Activated CD4-positive, alpha-beta memory T cell treated with anti-CD3 and anti-CD28 coated beads for 36 hours (primary cell): Measurements from ENCODE around the gene UCKL1. TPM values are rescaled to one million over a fixed set of nuclear protein-coding genes. Genes with fewer than 3 reads are reported as not detected.
"Not testable (repeated sequence)": the region's sequence is repeated elsewhere in the genome, so short reads cannot be mapped to it uniquely, and the experiment has no call there.

Source experiments
- CTCF ChIA-PET: fragments of 350-600 bp; sonication (Branson Sonifier 250); formaldehyde crosslinking; loops from one replicate; lab custom pipeline; 2021; ENCODE audit warnings: antibody characterized with exemption, inconsistent platforms; lab: Charles Lee
- POLR2A ChIA-PET: fragments of 350-600 bp; sonication (Branson Sonifier 250); formaldehyde crosslinking; loops from one replicate; lab custom pipeline; 2021; ENCODE audit warnings: antibody characterized with exemption; lab: Charles Lee
- DNase-seq: peaks from one replicate; pipeline ENCODE4 v3.0.0-alpha.2; 2020
- H3K27ac Mint-ChIP-seq: one replicate; pipeline ENCODE4 v1.8.0; 2021; ENCODE audit warnings: mixed read lengths
- H3K27me3 Mint-ChIP-seq: one replicate; pipeline ENCODE4 v1.8.0; 2021; ENCODE audit warnings: mixed read lengths
- H3K36me3 Mint-ChIP-seq: one replicate; pipeline ENCODE4 v1.8.0; 2021; ENCODE audit warnings: mixed read lengths
- H3K4me1 Mint-ChIP-seq: one replicate; pipeline ENCODE4 v1.8.0; 2021; ENCODE audit warnings: low read depth, mixed read lengths
- H3K4me3 Mint-ChIP-seq: one replicate; pipeline ENCODE4 v1.8.0; 2021; ENCODE audit warnings: mild to moderate bottlenecking, mixed read lengths
- H3K9me3 Mint-ChIP-seq: one replicate; pipeline ENCODE4 v1.8.0; 2021; ENCODE audit warnings: mixed read lengths
- intact Hi-C: fragments of 100-400 bp; cut with micrococcal nuclease; formaldehyde crosslinking; loops from one replicate; pipeline ENCODE4 v1.15.1; 2023
- total RNA-seq, 2 experiments: library from RNA; stranded (reverse); gene quantifications; one replicate each; pipeline ENCODE4 v1.2.3, GENCODE V29; 2021

Gene UCKL1
- total RNA-seq, 2 experiments from 2014 or later, result 26.6 to 29.6 TPM

GRCh38 chr20:63979229-63979556 lies 23.0 kb upstream of the UCKL1 start:
- intact Hi-C loops, result loop anchor here (2.0 to 10.0 kb wide), 3 partner anchors 82 to 344 kb away; partner anchors contain the start of genes LIME1 and SLC2A4RG
- Mint-ChIP-seq H3K27me3 (no peaks in the 10 kb centered on the region), H3K4me3 (peak overlapping the region; percentile 76), H3K27ac (peak overlapping the region; percentile 83), H3K4me1 (peaks cover 58% of the 10 kb centered on the region), H3K9me3 (no peaks in the 10 kb centered on the region), H3K36me3 (peaks cover 32% of the 10 kb centered on the region)
- DNase-seq, result no peak
- ChIA-PET POLR2A (interaction anchor here (0.6 to 2.3 kb wide), 7 partner anchors 11 to 758 kb away, joined by 3 to 15 read pairs (median 3); partner anchors contain the start of gene TPD52L2), CTCF (interaction anchor here (0.9 to 2.5 kb wide), 9 partner anchors 22 to 441 kb away, joined by 4 to 59 read pairs (median 12); partner anchors contain the start of genes PTK6, TPD52L2 and UCKL1)

- peak overlapping the region; percentile 83 for H3K27ac Mint-ChIP-seq
- H3K9me3 Mint-ChIP-seq, result no peaks in the 10 kb centered on the region
- intact Hi-C loops, result loop anchor here (2.0 to 10.0 kb wide), 3 partner anchors 82 to 344 kb away; partner anchors contain the start of genes LIME1 and SLC2A4RG
- DNase-seq, result peak; percentile 83
- H3K27me3 Mint-ChIP-seq, result no peaks in the 10 kb centered on the region
- H3K36me3 Mint-ChIP-seq, result peaks cover 35% of the 10 kb centered on the region
- ChIA-PET CTCF (interaction anchor here (0.9 to 2.5 kb wide), 13 partner anchors 22 to 441 kb away, joined by 3 to 59 read pairs (median 5); partner anchors contain the start of genes PTK6, TPD52L2 and UCKL1), POLR2A (interaction anchor here (0.6 to 2.3 kb wide), 8 partner anchors 10 to 114 kb away, joined by 3 to 15 read pairs (median 3); partner anchors contain the start of genes TPD52L2 and UCKL1)
- H3K4me3 Mint-ChIP-seq, result peak overlapping the region; percentile 76
- peaks cover 62% of the 10 kb centered on the region for H3K4me1 Mint-ChIP-seq
Measured at GRCh38 chr20:63978319-63979228, 22.4 kb upstream of the UCKL1 start.

- Mint-ChIP-seq H3K27ac (peak overlapping the region; percentile 83), H3K9me3 (no peaks in the 10 kb centered on the region), H3K4me3 (peak overlapping the region; percentile 76), H3K27me3 (no peaks in the 10 kb centered on the region), H3K4me1 (peaks cover 58% of the 10 kb centered on the region), H3K36me3 (peaks cover 29% of the 10 kb centered on the region)
- DNase-seq, result peak; percentile 79
- CTCF ChIA-PET, result interaction anchor here (0.6 to 1.5 kb wide), 6 partner anchors 21 to 440 kb away, joined by 3 to 4 read pairs (median 4); partner anchors contain the start of genes PTK6, TPD52L2 and UCKL1
- POLR2A ChIA-PET, result interaction anchor here (0.8 to 1.3 kb wide), 2 partner anchors 21 to 113 kb away, joined by 3 read pairs; partner anchors contain the start of genes TPD52L2 and UCKL1
- intact Hi-C loops, result loop anchor here (1.0 to 10.0 kb wide), 4 partner anchors 81 to 343 kb away; partner anchors contain the start of genes LIME1 and SLC2A4RG
Measured at GRCh38 chr20:63977739-63978276, 21.6 kb upstream of the UCKL1 start.

- peaks cover 24% of the 10 kb centered on the region for H3K36me3 Mint-ChIP-seq
- ChIA-PET POLR2A (interaction anchor here (0.8 to 1.3 kb wide), 2 partner anchors 21 to 112 kb away, joined by 3 read pairs; partner anchors contain the start of genes TPD52L2 and UCKL1), CTCF (interaction anchor here (0.5 to 1.5 kb wide), 7 partner anchors 21 to 440 kb away, joined by 3 to 4 read pairs (median 3); partner anchors contain the start of genes PTK6, TPD52L2 and UCKL1)
- peaks cover 52% of the 10 kb centered on the region for H3K4me1 Mint-ChIP-seq
- H3K4me3 Mint-ChIP-seq, result peak overlapping the region; percentile 76
- H3K27ac Mint-ChIP-seq, result peak overlapping the region; percentile 83
- intact Hi-C loops, result loop anchor here (1.0 to 10.0 kb wide), 3 partner anchors 85 to 342 kb away; partner anchors contain the start of genes LIME1 and SLC2A4RG
- H3K9me3 Mint-ChIP-seq, result no peaks in the 10 kb centered on the region
- DNase-seq, result no peak
- no peaks in the 10 kb centered on the region for H3K27me3 Mint-ChIP-seq
Measured at GRCh38 chr20:63976980-63977738, 20.9 kb upstream of the UCKL1 start.

- intact Hi-C loops, result loop anchor here (10.0 kb wide), 2 partner anchors 242 to 342 kb away; partner anchors contain the start of genes LIME1 and SLC2A4RG
- Mint-ChIP-seq H3K36me3 (peaks cover 24% of the 10 kb centered on the region), H3K27ac (peak overlapping the region; percentile 59), H3K4me1 (peaks cover 47% of the 10 kb centered on the region)
- H3K4me3 Mint-ChIP-seq, H3K9me3 Mint-ChIP-seq, H3K27me3 Mint-ChIP-seq, POLR2A ChIA-PET, DNase-seq: not testable (repeated sequence)
- CTCF ChIA-PET, result interaction anchor here (0.5 to 1.1 kb wide), 2 partner anchors 112 to 195 kb away, joined by 3 to 4 read pairs; partner anchors contain the start of gene TPD52L2
Measured at GRCh38 chr20:63976511-63976910, 20.3 kb upstream of the UCKL1 start.

- intact Hi-C loops, result loop anchor here (5.0 to 10.0 kb wide), 3 partner anchors 187 to 340 kb away; partner anchors contain the start of genes LIME1 and SLC2A4RG
- ChIA-PET CTCF (interaction anchor here (0.6 to 2.8 kb wide), 23 partner anchors 10 to 446 kb away, joined by 3 to 18 read pairs (median 5); partner anchors contain the start of genes ARFRP1, PTK6, TPD52L2 and UCKL1), POLR2A (interaction anchor here (0.6 kb wide), 1 partner anchor 225 kb away, joined by 3 read pairs; no protein-coding TSS in a partner anchor)
- no peak for DNase-seq
- H3K9me3 Mint-ChIP-seq, result no peaks in the 10 kb centered on the region
- no peak overlapping the region for H3K4me3 Mint-ChIP-seq
- peaks cover 34% of the 10 kb centered on the region for H3K4me1 Mint-ChIP-seq
- H3K27ac Mint-ChIP-seq, result no peak overlapping the region
- H3K27me3 Mint-ChIP-seq, result no peaks in the 10 kb centered on the region
- peaks cover 21% of the 10 kb centered on the region for H3K36me3 Mint-ChIP-seq
Measured at GRCh38 chr20:63974402-63975200, 18.4 kb upstream of the UCKL1 start.

GRCh38 chr20:63973636-63974401 lies 17.6 kb upstream of the UCKL1 start:
- ChIA-PET POLR2A (interaction anchor here (0.6 kb wide), 2 partner anchors 46 to 224 kb away, joined by 3 read pairs; no protein-coding TSS in a partner anchor), CTCF (interaction anchor here (0.6 to 2.8 kb wide), 28 partner anchors 10 to 477 kb away, joined by 3 to 18 read pairs (median 4); partner anchors contain the start of genes ARFRP1, PTK6, TPD52L2 and UCKL1)
- H3K9me3 Mint-ChIP-seq, result no peaks in the 10 kb centered on the region
- peak; percentile 83 for DNase-seq
- H3K36me3 Mint-ChIP-seq, result peaks cover 24% of the 10 kb centered on the region
- H3K4me3 Mint-ChIP-seq, result no peak overlapping the region
- H3K4me1 Mint-ChIP-seq, result peaks cover 37% of the 10 kb centered on the region
- intact Hi-C loops, result loop anchor here (5.0 to 10.0 kb wide), 3 partner anchors 187 to 339 kb away; partner anchors contain the start of genes LIME1 and SLC2A4RG
- peak overlapping the region; percentile 31 for H3K27ac Mint-ChIP-seq
- H3K27me3 Mint-ChIP-seq, result no peaks in the 10 kb centered on the region

- intact Hi-C loops, result loop anchor here (5.0 to 10.0 kb wide), 3 partner anchors 186 to 338 kb away; partner anchors contain the start of genes LIME1 and SLC2A4RG
- Mint-ChIP-seq H3K36me3 (peaks cover 25% of the 10 kb centered on the region), H3K4me3 (no peak overlapping the region), H3K9me3 (no peaks in the 10 kb centered on the region), H3K27ac (no peak overlapping the region), H3K27me3 (no peaks in the 10 kb centered on the region), H3K4me1 (peaks cover 39% of the 10 kb centered on the region)
- POLR2A ChIA-PET, result no interaction called here
- DNase-seq, result no peak
- CTCF ChIA-PET, result interaction anchor here (0.6 to 2.8 kb wide), 18 partner anchors 9 to 477 kb away, joined by 3 to 18 read pairs (median 5); partner anchors contain the start of genes PTK6 and TPD52L2
Measured at GRCh38 chr20:63973160-63973479, 16.9 kb upstream of the UCKL1 start.
